WTC11 (cell line): ENCODE data around the gene SLX4. TPM values are rescaled to one million over a fixed set of nuclear protein-coding genes. Genes with fewer than 3 reads are reported as not detected.

Experiments used
- ATAC-seq: fragments of 200-7000 bp; cut with Tn5 transposase; 2 replicates; pipeline ENCODE4 v1.10.0; 2021; ENCODE audit warnings: mild to moderate bottlenecking, moderate library complexity
- CTCF ChIA-PET: fragments of 300-600 bp; sonication (Branson Sonifier 250); formaldehyde crosslinking; loops from one replicate; lab custom pipeline; 2021; ENCODE audit warnings: antibody characterized with exemption; lab: Charles Lee
- POLR2A ChIA-PET: fragments of 350-600 bp; sonication (Branson Sonifier 250); formaldehyde crosslinking; loops from one replicate; lab custom pipeline; 2021; ENCODE audit warnings: antibody characterized with exemption; lab: Charles Lee
- DNase-seq: peaks from one replicate; pipeline ENCODE4 v3.0.0; 2021; ENCODE audit warnings: low spot score
- H3K27ac Mint-ChIP-seq: 2 replicates; pipeline ENCODE4 v1.8.0; 2021; ENCODE audit warnings: mixed read lengths
- H3K27me3 Mint-ChIP-seq: 2 replicates; pipeline ENCODE4 v1.8.0; 2021; ENCODE audit warnings: low read depth, mild to moderate bottlenecking, moderate library complexity, mixed read lengths
- H3K36me3 Mint-ChIP-seq: 2 replicates; pipeline ENCODE4 v1.8.0; 2021; ENCODE audit warnings: mixed read lengths
- H3K4me1 Mint-ChIP-seq: 2 replicates; pipeline ENCODE4 v1.8.0; 2022; ENCODE audit warnings: mixed read lengths
- H3K4me3 Mint-ChIP-seq: 2 replicates; pipeline ENCODE4 v1.8.0; 2021; ENCODE audit warnings: mild to moderate bottlenecking, moderate library complexity, mixed read lengths
- H3K9me3 Mint-ChIP-seq: 2 replicates; pipeline ENCODE4 v1.8.0; 2021; ENCODE audit warnings: mixed read lengths
- FOXJ3 ChIP-seq: sonication (generic); formaldehyde crosslinking; IDR thresholded peaks from 2 replicates; pipeline ENCODE4 v1.9.0; 2021; ENCODE audit warnings: missing genetic modification reagents, mild to moderate bottlenecking, borderline replicate concordance
- FOXK1 ChIP-seq: sonication (generic); formaldehyde crosslinking; IDR thresholded peaks from 2 replicates; pipeline ENCODE4 v1.8.0; 2022; ENCODE audit warnings: mild to moderate bottlenecking, moderate library complexity, missing genetic modification reagents
- GABPB1 ChIP-seq: sonication (generic); formaldehyde crosslinking; IDR thresholded peaks from 2 replicates; pipeline ENCODE4 v1.8.1; 2023; ENCODE audit warnings: mild to moderate bottlenecking, missing genetic modification reagents
- MXD4 ChIP-seq: fragments of 250-450 bp; sonication (Bioruptor Pico); IDR thresholded peaks from 2 replicates; pipeline ENCODE4 v1.8.0; 2021; ENCODE audit warnings: mild to moderate bottlenecking, moderate library complexity, borderline replicate concordance
- RORB ChIP-seq: fragments of 250-450 bp; sonication (Bioruptor Pico); IDR thresholded peaks from 2 replicates; pipeline ENCODE4 v1.9.0; 2021; ENCODE audit warnings: mild to moderate bottlenecking
- TCF7 ChIP-seq: sonication (generic); formaldehyde crosslinking; IDR thresholded peaks from 2 replicates; pipeline ENCODE4 v1.8.0; 2022; ENCODE audit warnings: mild to moderate bottlenecking, low read depth, missing genetic modification reagents, moderate library complexity
- ZNF219 ChIP-seq: sonication (generic); formaldehyde crosslinking; IDR thresholded peaks from 2 replicates; pipeline ENCODE4 v1.8.0; 2023; ENCODE audit warnings: missing genetic modification reagents, mild to moderate bottlenecking, borderline replicate concordance
- ZNF416 ChIP-seq: fragments of 250-450 bp; sonication (Bioruptor Pico); IDR thresholded peaks from 2 replicates; pipeline ENCODE4 v1.9.0; 2021; ENCODE audit warnings: mild to moderate bottlenecking, inconsistent platforms
- ZNF671 ChIP-seq: fragments of 250-450 bp; sonication (Bioruptor Pico); IDR thresholded peaks from 2 replicates; pipeline ENCODE4 v1.8.0; 2021; ENCODE audit warnings: mild to moderate bottlenecking
- total RNA-seq: library from RNA; stranded (reverse); gene quantifications from 3 replicates; pipeline ENCODE4 v1.2.3, GENCODE V29; 2021
- TF ChIP-seq, protein P1 (sequence below): sonication (generic); formaldehyde crosslinking; IDR thresholded peaks from 2 replicates; pipeline ENCODE4 v1.8.1; 2022; ENCODE audit warnings: low read depth, mild to moderate bottlenecking, moderate library complexity, missing genetic modification reagents, borderline replicate concordance
- TF ChIP-seq, protein P2 (sequence below): sonication (generic); formaldehyde crosslinking; IDR thresholded peaks from 2 replicates; pipeline ENCODE4 v1.8.1; 2022; ENCODE audit warnings: low read depth, missing genetic modification reagents, borderline replicate concordance
- TF ChIP-seq, protein P3 (sequence below): fragments of 250-450 bp; sonication (Bioruptor Pico); IDR thresholded peaks from 2 replicates; pipeline ENCODE4 v1.9.0; 2021; ENCODE audit warnings: mild to moderate bottlenecking, borderline replicate concordance
- TF ChIP-seq, protein P4 (sequence below): fragments of 200-600 bp; IDR thresholded peaks from 2 replicates; pipeline ENCODE4 v1.8.0; 2022; ENCODE audit warnings: antibody characterized with exemption
- TF ChIP-seq, protein P5 (sequence below): fragments of 250-450 bp; sonication (Bioruptor Pico); IDR thresholded peaks from 2 replicates; pipeline ENCODE4 v1.9.0; 2021; ENCODE audit warnings: mild to moderate bottlenecking
- TF ChIP-seq, protein P6 (sequence below): sonication (generic); formaldehyde crosslinking; IDR thresholded peaks from 2 replicates; pipeline ENCODE4 v1.8.1; 2023; ENCODE audit warnings: mild to moderate bottlenecking, missing genetic modification reagents, moderate library complexity
- TF ChIP-seq, protein P7 (sequence below): fragments of 250-450 bp; sonication (Bioruptor Pico); IDR thresholded peaks from 2 replicates; pipeline ENCODE4 v1.8.0; 2021; ENCODE audit warnings: mild to moderate bottlenecking
- TF ChIP-seq, protein P8 (sequence below): sonication (generic); formaldehyde crosslinking; IDR thresholded peaks from 2 replicates; pipeline ENCODE4 v1.8.1; 2023; ENCODE audit warnings: mild to moderate bottlenecking, moderate library complexity, missing genetic modification reagents
- TF ChIP-seq, protein P9 (sequence below): sonication (generic); formaldehyde crosslinking; IDR thresholded peaks from 2 replicates; pipeline ENCODE4 v1.8.0; 2023; ENCODE audit warnings: missing genetic modification reagents

The SLX4 gene
- total RNA-seq, 1 experiment from 2014 or later = 16.7 TPM

DNA sequence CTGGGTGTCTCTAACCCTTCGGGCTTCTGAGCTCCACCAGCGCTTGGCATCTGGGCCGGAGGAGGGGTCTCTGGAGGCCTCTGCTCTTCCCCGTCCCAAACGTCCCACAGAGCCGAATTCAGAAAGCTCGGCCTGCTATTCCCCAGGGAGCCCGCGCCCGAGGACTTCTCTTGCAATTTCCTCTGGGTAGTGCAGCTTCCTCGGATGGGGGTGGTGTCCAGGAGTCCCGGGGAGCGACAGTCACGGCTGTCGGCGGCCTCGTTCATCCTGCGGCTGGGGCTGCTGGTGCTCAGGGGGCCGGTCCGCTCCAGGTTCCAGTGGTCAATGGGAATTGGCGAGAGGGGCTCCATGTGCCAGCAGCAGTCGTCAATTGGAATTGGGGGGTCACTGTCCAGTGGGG, 22.4 kb downstream of the SLX4 start:
- no peak for TF ChIP-seq FOXK1
- TF ChIP-seq, protein P1, sequence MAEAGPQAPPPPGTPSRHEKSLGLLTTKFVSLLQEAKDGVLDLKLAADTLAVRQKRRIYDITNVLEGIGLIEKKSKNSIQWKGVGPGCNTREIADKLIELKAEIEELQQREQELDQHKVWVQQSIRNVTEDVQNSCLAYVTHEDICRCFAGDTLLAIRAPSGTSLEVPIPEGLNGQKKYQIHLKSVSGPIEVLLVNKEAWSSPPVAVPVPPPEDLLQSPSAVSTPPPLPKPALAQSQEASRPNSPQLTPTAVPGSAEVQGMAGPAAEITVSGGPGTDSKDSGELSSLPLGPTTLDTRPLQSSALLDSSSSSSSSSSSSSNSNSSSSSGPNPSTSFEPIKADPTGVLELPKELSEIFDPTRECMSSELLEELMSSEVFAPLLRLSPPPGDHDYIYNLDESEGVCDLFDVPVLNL (CRISPR knock-in tag) = no peak
- TF ChIP-seq, protein P2, sequence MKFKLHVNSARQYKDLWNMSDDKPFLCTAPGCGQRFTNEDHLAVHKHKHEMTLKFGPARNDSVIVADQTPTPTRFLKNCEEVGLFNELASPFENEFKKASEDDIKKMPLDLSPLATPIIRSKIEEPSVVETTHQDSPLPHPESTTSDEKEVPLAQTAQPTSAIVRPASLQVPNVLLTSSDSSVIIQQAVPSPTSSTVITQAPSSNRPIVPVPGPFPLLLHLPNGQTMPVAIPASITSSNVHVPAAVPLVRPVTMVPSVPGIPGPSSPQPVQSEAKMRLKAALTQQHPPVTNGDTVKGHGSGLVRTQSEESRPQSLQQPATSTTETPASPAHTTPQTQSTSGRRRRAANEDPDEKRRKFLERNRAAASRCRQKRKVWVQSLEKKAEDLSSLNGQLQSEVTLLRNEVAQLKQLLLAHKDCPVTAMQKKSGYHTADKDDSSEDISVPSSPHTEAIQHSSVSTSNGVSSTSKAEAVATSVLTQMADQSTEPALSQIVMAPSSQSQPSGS = no peak
- TF ChIP-seq, protein P3, sequence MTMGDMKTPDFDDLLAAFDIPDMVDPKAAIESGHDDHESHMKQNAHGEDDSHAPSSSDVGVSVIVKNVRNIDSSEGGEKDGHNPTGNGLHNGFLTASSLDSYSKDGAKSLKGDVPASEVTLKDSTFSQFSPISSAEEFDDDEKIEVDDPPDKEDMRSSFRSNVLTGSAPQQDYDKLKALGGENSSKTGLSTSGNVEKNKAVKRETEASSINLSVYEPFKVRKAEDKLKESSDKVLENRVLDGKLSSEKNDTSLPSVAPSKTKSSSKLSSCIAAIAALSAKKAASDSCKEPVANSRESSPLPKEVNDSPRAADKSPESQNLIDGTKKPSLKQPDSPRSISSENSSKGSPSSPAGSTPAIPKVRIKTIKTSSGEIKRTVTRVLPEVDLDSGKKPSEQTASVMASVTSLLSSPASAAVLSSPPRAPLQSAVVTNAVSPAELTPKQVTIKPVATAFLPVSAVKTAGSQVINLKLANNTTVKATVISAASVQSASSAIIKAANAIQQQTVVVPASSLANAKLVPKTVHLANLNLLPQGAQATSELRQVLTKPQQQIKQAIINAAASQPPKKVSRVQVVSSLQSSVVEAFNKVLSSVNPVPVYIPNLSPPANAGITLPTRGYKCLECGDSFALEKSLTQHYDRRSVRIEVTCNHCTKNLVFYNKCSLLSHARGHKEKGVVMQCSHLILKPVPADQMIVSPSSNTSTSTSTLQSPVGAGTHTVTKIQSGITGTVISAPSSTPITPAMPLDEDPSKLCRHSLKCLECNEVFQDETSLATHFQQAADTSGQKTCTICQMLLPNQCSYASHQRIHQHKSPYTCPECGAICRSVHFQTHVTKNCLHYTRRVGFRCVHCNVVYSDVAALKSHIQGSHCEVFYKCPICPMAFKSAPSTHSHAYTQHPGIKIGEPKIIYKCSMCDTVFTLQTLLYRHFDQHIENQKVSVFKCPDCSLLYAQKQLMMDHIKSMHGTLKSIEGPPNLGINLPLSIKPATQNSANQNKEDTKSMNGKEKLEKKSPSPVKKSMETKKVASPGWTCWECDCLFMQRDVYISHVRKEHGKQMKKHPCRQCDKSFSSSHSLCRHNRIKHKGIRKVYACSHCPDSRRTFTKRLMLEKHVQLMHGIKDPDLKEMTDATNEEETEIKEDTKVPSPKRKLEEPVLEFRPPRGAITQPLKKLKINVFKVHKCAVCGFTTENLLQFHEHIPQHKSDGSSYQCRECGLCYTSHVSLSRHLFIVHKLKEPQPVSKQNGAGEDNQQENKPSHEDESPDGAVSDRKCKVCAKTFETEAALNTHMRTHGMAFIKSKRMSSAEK (CRISPR knock-in tag) = no peak
- no peak for TF ChIP-seq ZNF671 (CRISPR knock-in tag)
- no peak for TF ChIP-seq TCF7
- TF ChIP-seq FOXJ3 (CRISPR knock-in tag) = no peak
- no peak for DNase-seq
- no peaks in the 10 kb centered on the region for H3K9me3 Mint-ChIP-seq
- no peak overlapping the region for H3K27ac Mint-ChIP-seq
- CTCF ChIA-PET = no interaction called here
- no peak overlapping the region for H3K4me3 Mint-ChIP-seq
- H3K4me1 Mint-ChIP-seq = peaks cover 3% of the 10 kb centered on the region; the same call in 1 of the 2 replicates
- ATAC-seq = no peak
- POLR2A ChIA-PET = no interaction called here
- H3K27me3 Mint-ChIP-seq = no peaks in the 10 kb centered on the region; the same call in 1 of the 2 replicates
- H3K36me3 Mint-ChIP-seq = peaks cover 39% of the 10 kb centered on the region

DNA sequence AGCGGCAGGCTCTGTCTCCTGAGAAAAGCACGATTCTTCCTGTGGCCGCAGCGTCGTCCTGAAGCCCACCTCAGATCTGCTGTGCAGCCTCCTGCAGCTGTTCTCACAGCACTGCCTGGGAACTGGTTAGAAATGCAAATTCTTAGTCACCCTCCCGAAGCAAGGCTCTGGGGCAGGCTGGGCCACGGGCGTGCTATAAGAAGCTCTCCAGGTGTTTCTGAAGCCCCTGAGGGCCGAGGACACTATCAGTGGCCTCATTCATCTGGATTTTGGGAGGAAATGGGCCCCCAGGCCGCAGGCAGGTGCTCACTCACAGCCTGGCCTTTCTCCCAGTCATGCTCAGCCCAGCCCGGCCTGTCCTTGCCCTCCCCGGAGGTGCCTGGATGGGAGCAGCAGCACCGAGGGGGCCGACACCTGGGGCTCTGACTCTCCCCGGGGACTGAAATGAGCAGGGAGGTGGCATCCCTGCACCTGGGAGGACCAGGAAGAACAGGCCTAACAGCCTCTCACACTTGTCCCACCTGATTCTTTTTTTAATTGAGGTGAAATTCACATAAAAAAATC, 23.8 kb downstream of the SLX4 start:
- peaks cover 3% of the 10 kb centered on the region; the same call in 1 of the 2 replicates for H3K4me1 Mint-ChIP-seq
- no peaks in the 10 kb centered on the region; the same call in 1 of the 2 replicates for H3K27me3 Mint-ChIP-seq
- ChIA-PET POLR2A (interaction anchor here (0.6 kb wide), 1 partner anchor 420 kb away, joined by 3 read pairs; no protein-coding TSS in a partner anchor), CTCF (no interaction called here)
- H3K36me3 Mint-ChIP-seq = peaks cover 47% of the 10 kb centered on the region
- no peak overlapping the region for H3K4me3 Mint-ChIP-seq
- ATAC-seq = no peak
- no peaks in the 10 kb centered on the region for H3K9me3 Mint-ChIP-seq
- H3K27ac Mint-ChIP-seq = no peak overlapping the region
- DNase-seq = no peak
- TF ChIP-seq ZNF219 (CRISPR knock-in tag) (no peak), GABPB1 (CRISPR knock-in tag) (no peak), ZNF416 (CRISPR knock-in tag) (no peak), MXD4 (CRISPR knock-in tag) (no peak), RORB (CRISPR knock-in tag) (no peak)
- TF ChIP-seq, protein P4, sequence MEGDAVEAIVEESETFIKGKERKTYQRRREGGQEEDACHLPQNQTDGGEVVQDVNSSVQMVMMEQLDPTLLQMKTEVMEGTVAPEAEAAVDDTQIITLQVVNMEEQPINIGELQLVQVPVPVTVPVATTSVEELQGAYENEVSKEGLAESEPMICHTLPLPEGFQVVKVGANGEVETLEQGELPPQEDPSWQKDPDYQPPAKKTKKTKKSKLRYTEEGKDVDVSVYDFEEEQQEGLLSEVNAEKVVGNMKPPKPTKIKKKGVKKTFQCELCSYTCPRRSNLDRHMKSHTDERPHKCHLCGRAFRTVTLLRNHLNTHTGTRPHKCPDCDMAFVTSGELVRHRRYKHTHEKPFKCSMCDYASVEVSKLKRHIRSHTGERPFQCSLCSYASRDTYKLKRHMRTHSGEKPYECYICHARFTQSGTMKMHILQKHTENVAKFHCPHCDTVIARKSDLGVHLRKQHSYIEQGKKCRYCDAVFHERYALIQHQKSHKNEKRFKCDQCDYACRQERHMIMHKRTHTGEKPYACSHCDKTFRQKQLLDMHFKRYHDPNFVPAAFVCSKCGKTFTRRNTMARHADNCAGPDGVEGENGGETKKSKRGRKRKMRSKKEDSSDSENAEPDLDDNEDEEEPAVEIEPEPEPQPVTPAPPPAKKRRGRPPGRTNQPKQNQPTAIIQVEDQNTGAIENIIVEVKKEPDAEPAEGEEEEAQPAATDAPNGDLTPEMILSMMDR = no peak
- TF ChIP-seq, protein P5, sequence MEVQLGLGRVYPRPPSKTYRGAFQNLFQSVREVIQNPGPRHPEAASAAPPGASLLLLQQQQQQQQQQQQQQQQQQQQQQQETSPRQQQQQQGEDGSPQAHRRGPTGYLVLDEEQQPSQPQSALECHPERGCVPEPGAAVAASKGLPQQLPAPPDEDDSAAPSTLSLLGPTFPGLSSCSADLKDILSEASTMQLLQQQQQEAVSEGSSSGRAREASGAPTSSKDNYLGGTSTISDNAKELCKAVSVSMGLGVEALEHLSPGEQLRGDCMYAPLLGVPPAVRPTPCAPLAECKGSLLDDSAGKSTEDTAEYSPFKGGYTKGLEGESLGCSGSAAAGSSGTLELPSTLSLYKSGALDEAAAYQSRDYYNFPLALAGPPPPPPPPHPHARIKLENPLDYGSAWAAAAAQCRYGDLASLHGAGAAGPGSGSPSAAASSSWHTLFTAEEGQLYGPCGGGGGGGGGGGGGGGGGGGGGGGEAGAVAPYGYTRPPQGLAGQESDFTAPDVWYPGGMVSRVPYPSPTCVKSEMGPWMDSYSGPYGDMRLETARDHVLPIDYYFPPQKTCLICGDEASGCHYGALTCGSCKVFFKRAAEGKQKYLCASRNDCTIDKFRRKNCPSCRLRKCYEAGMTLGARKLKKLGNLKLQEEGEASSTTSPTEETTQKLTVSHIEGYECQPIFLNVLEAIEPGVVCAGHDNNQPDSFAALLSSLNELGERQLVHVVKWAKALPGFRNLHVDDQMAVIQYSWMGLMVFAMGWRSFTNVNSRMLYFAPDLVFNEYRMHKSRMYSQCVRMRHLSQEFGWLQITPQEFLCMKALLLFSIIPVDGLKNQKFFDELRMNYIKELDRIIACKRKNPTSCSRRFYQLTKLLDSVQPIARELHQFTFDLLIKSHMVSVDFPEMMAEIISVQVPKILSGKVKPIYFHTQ (CRISPR knock-in tag) = no peak
- TF ChIP-seq, protein P6, sequence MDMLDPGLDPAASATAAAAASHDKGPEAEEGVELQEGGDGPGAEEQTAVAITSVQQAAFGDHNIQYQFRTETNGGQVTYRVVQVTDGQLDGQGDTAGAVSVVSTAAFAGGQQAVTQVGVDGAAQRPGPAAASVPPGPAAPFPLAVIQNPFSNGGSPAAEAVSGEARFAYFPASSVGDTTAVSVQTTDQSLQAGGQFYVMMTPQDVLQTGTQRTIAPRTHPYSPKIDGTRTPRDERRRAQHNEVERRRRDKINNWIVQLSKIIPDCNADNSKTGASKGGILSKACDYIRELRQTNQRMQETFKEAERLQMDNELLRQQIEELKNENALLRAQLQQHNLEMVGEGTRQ = no peak
- TF ChIP-seq, protein P7, sequence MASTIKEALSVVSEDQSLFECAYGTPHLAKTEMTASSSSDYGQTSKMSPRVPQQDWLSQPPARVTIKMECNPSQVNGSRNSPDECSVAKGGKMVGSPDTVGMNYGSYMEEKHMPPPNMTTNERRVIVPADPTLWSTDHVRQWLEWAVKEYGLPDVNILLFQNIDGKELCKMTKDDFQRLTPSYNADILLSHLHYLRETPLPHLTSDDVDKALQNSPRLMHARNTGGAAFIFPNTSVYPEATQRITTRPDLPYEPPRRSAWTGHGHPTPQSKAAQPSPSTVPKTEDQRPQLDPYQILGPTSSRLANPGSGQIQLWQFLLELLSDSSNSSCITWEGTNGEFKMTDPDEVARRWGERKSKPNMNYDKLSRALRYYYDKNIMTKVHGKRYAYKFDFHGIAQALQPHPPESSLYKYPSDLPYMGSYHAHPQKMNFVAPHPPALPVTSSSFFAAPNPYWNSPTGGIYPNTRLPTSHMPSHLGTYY = no peak
- TF ChIP-seq, protein P8, sequence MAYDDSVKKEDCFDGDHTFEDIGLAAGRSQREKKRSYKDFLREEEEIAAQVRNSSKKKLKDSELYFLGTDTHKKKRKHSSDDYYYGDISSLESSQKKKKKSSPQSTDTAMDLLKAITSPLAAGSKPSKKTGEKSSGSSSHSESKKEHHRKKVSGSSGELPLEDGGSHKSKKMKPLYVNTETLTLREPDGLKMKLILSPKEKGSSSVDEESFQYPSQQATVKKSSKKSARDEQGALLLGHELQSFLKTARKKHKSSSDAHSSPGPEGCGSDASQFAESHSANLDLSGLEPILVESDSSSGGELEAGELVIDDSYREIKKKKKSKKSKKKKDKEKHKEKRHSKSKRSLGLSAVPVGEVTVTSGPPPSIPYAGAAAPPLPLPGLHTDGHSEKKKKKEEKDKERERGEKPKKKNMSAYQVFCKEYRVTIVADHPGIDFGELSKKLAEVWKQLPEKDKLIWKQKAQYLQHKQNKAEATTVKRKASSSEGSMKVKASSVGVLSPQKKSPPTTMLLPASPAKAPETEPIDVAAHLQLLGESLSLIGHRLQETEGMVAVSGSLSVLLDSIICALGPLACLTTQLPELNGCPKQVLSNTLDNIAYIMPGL (CRISPR knock-in tag) = no peak
- TF ChIP-seq, protein P9, sequence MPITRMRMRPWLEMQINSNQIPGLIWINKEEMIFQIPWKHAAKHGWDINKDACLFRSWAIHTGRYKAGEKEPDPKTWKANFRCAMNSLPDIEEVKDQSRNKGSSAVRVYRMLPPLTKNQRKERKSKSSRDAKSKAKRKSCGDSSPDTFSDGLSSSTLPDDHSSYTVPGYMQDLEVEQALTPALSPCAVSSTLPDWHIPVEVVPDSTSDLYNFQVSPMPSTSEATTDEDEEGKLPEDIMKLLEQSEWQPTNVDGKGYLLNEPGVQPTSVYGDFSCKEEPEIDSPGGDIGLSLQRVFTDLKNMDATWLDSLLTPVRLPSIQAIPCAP (CRISPR knock-in tag) = no peak
